Measurements from ENCODE around the gene ALDH3B2.

The ALDH3B2 gene

DNA sequence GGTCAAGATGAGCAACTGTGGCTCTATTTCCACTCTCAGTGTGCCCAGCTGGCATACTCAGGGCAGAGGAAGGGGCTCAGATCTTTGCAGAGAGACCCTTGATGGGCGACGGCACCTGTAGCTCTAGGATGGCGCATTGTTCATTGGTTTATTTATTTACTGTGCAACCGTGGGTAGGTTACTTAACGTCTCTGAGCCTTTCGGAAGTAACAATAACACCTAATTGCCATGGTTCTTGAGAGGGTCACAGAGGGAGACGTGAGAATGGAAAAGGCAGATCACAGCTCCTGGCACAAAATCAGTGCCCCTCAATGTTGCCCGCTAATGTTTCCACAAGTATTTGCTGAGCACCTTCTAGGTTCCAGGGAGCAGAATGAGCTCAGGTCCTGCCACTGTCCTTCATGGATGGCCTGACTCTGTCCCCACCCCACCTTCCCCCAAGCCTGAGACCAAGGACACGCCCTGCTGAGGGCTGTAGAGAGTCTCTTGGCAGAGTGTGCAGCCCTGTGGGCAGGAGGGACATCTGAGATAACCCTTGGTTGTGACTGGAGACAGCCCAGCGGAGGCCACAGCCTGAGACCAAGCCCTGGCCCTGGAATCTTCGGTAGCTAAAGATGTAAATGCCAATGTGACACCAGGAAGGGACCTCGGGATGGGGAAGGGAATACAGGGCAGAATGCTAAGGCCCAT, 780 bp upstream of the ALDH3B2 start:
- H3K4me3 ChIP-seq (ENCODE audit: low read depth, low read length): no peak overlapping the region
- no peak for DNase-seq (ENCODE audit: low read depth)
- TF ChIP-seq, protein P1, sequence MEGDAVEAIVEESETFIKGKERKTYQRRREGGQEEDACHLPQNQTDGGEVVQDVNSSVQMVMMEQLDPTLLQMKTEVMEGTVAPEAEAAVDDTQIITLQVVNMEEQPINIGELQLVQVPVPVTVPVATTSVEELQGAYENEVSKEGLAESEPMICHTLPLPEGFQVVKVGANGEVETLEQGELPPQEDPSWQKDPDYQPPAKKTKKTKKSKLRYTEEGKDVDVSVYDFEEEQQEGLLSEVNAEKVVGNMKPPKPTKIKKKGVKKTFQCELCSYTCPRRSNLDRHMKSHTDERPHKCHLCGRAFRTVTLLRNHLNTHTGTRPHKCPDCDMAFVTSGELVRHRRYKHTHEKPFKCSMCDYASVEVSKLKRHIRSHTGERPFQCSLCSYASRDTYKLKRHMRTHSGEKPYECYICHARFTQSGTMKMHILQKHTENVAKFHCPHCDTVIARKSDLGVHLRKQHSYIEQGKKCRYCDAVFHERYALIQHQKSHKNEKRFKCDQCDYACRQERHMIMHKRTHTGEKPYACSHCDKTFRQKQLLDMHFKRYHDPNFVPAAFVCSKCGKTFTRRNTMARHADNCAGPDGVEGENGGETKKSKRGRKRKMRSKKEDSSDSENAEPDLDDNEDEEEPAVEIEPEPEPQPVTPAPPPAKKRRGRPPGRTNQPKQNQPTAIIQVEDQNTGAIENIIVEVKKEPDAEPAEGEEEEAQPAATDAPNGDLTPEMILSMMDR (IDR thresholded peaks at IDR 0.05; ENCODE audit: low read depth, low read length, missing control alignments): no peak

DNA sequence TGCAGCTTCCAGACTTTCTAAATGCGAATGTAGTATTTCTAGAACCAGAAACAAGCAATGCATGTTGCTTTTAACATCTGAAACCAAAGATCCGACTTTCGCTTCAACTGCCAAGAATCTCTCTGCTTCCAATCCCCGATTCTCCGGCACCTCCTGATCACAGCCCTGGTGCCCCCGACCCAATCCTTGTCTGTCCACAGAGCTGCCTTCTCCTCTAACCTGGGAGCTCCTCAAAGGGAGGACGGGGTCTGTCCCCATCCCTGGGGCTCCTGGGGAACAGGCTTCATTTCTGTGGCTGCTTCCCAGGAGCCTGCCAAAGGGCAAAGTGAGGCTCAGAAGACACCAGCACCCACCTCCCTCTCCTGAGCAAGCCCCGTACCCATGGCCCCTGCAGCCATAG, 521 bp downstream of the ALDH3B2 start:
- H3K4me3 ChIP-seq (ENCODE audit: low read depth, low read length): no peak overlapping the region
- no peak for DNase-seq (ENCODE audit: low read depth)
- TF ChIP-seq, protein P1 (IDR thresholded peaks at IDR 0.05; ENCODE audit: low read depth, low read length, missing control alignments): no peak

DNA sequence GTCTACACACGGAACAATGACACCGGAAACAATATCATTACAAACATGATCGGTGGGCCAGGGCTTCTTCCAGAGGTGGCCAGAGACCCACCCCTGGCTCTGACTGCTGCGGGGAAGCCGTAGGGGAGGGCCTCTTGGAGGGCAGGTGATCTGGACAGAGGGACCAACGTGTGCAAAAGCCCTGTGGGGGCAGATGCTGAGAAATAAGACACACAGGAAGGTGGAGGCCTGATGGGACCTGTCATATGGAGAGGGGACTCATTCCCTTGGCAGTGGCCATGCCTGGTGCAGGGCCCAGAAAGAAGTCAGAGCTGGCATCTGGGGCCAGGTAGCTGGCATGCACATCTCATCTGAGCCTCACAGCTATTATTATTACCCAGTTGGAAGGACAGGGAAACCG, 1.1 kb downstream of the ALDH3B2 start:
- TF ChIP-seq, protein P1 (IDR thresholded peaks at IDR 0.05; ENCODE audit: low read depth, low read length, missing control alignments): no peak
- no peak for DNase-seq (ENCODE audit: low read depth)
- no peak overlapping the region for H3K4me3 ChIP-seq (ENCODE audit: low read depth, low read length)

GRCh38 chr11:67671211-67671520, 3.3 kb downstream of the ALDH3B2 start:
- H3K4me3 ChIP-seq (ENCODE audit: low read depth, low read length): no peak overlapping the region
- TF ChIP-seq, protein P1 (IDR thresholded peaks at IDR 0.05; ENCODE audit: low read depth, low read length, missing control alignments): no peak
- DNase-seq (ENCODE audit: low read depth): no peak

- no peak for DNase-seq (ENCODE audit: low read depth)
- TF ChIP-seq, protein P1 (IDR thresholded peaks at IDR 0.05; ENCODE audit: low read depth, low read length, missing control alignments): no peak
- H3K4me3 ChIP-seq (ENCODE audit: low read depth, low read length): no peak overlapping the region
These were observed 3.9 kb downstream of the ALDH3B2 start for GRCh38 chr11:67670316-67671210.

DNA sequence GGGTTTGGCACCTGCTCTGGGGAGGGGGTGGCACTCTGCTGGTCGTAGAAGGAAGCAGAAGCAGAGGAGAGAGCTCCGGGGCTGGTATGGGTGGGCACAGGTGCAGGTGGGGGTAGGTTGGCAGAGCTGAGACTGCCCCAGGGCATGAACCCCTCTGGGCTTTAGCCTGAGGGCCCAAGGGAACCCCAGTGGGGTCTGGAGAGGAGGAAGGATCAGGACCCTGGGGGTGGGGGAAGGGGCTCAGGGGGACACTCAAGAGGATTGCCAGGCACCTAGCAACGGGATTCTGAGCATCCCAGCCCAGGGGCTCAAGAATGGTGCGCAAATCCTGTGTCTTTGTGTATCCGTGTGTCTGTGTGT, 6.3 kb downstream of the ALDH3B2 start:
- TF ChIP-seq, protein P1 (IDR thresholded peaks at IDR 0.05; ENCODE audit: low read depth, low read length, missing control alignments): no peak
- no peak overlapping the region for H3K4me3 ChIP-seq (ENCODE audit: low read depth, low read length)
- DNase-seq (ENCODE audit: low read depth): no peak
